ENCODE results near the gene NSD1. TPM values are rescaled to one million over a fixed set of nuclear protein-coding genes. Genes with fewer than 3 reads are reported as not detected.

Gene NSD1
- total and polyA plus RNA-seq, 9 of the 15 experiments (the other 6 are each of a cell fraction or from before 2014, with no cell fraction given), result 3.8 to 51.0 (median 24.7) TPM

DNA sequence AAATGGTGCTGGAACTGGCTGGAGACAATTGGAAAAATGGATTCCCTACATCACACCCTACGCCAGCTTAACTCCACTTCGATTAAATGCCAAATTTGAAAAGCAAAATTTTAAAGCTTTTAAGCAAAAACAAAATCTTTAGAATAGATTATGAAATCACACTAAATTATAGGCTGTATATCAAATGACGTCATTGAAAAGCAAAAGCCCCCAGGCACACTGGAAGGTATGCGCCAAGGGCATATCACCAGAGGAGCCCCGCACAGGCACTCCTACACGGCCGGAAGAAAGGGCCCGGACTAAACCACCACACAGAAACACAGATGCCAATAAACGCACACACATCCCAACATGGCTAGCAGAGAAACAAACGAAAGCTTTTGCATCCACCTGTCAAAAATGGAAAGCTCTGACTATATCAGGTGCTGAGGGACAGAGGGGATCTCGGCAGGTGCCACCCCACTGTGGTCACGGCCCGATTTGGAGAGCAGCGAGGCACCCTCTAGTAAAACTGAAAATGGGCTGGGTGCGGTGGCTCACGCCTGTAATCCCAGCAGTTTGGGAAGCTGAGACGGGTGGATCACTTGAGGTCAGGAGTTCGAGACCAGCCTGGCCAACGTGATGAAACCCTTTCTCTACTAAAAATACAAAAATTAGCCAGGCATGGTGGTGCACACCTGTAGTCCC is 195.1 kb downstream of the NSD1 start:
- TF ChIP-seq ZNF431 (CRISPR knock-in tag; IDR thresholded peaks at IDR 0.05) (no peak), ZBTB8A (IDR thresholded peaks at IDR 0.05; ENCODE audit: partially characterized antibody) (no peak), REST (IDR thresholded peaks at IDR 0.05; ENCODE audit: borderline replicate concordance) (no peak), REST (CRISPR knock-in tag; IDR thresholded peaks at IDR 0.05; ENCODE audit: low read depth) (no peak)
- TF ChIP-seq, protein P1, sequence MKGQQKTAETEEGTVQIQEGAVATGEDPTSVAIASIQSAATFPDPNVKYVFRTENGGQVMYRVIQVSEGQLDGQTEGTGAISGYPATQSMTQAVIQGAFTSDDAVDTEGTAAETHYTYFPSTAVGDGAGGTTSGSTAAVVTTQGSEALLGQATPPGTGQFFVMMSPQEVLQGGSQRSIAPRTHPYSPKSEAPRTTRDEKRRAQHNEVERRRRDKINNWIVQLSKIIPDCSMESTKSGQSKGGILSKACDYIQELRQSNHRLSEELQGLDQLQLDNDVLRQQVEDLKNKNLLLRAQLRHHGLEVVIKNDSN (CRISPR knock-in tag; IDR thresholded peaks at IDR 0.05), result no peak
- TF ChIP-seq, protein P2, sequence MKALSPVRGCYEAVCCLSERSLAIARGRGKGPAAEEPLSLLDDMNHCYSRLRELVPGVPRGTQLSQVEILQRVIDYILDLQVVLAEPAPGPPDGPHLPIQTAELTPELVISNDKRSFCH (CRISPR knock-in tag; IDR thresholded peaks at IDR 0.05), result no peak
- TF ChIP-seq, protein P2 (tag; IDR thresholded peaks at IDR 0.05), result no peak
- intact Hi-C loops (cut with micrococcal nuclease), result no loop called here

More for the DNA sequence above, 195.1 kb downstream of the NSD1 start:
- in situ Hi-C loops (cut with MboI), result no loop called here
- ChIA-PET CTCF (ENCODE audit: low intra/inter-chr PET ratio) (no interaction called here), POLR2A (interaction anchor here (0.9 to 1.1 kb wide), 3 partner anchors 13 to 23 kb away, joined by 3 to 4 read pairs (median 3); partner anchors contain the start of gene LMAN2)
- DNase-seq (ENCODE audit: extremely low read depth in 1 of 4, low spot score in 3 of 4) (no peak), FAIRE-seq (no peak), ATAC-seq (no peak)
- H3K9me1 ChIP-seq (ENCODE audit: control insufficient read depth, insufficient read depth, low read length), result no peaks in the 10 kb centered on the region
- H3K9ac ChIP-seq (ENCODE audit: insufficient read depth in 1 of 2, low read depth in 2 of 2, low read length in 2 of 2), result no peak overlapping the region
- H3K4me1 ChIP-seq (replicated peaks in 1 of 2; ENCODE audit: control insufficient read depth in 2 of 2, insufficient read depth in 2 of 2, low read length in 2 of 2), result peaks cover 0 to 7% of the 10 kb centered on the region in 2 experiments; a peak in 1 of 5 replicates
- no peak overlapping the region for H3K4me2 ChIP-seq (ENCODE audit: insufficient read depth, low read length)
- 88% methylated on average over 19 of the region's 19 CpGs for WGBS (ENCODE audit: insufficient coverage, low coverage, missing lambda C conversion rate)
- no peaks in the 10 kb centered on the region for H3K9me3 ChIP-seq (replicated peaks; ENCODE audit: control insufficient read depth, insufficient read depth, low read depth, low read length)
- no peak overlapping the region for H3K27ac ChIP-seq (ENCODE audit: extremely low read depth, low read depth, low read length)
- H3K36me3 ChIP-seq (ENCODE audit: control insufficient read depth, insufficient read depth, low read length), result peaks cover 53% of the 10 kb centered on the region; the same call in 2 of the 3 replicates
- no peaks in the 10 kb centered on the region for H4K20me1 ChIP-seq (replicated peaks; ENCODE audit: control insufficient read depth, insufficient read depth, low read length)
- no peaks in the 10 kb centered on the region for H3K79me2 ChIP-seq (ENCODE audit: control insufficient read depth, insufficient read depth, low read length)
- H3K27me3 ChIP-seq (ENCODE audit: control insufficient read depth in 2 of 2, insufficient read depth in 2 of 2, low read length in 2 of 2), result no peaks in the 10 kb centered on the region
- no peak overlapping the region for H2AFZ ChIP-seq (ENCODE audit: low read depth, low read length)
- no peak overlapping the region for H3K4me3 ChIP-seq
- BruUV-seq (replicated peaks), result no TSS peak

Measured in K562 (cell line).